WERI-Rb-1 (cell line): ENCODE data around the gene MTG1.

ENCODE experiments used
- DNase-seq: peaks from one replicate; pipeline ENCODE4 v3.0.0-alpha.2; 2020
- H3K27ac ChIP-seq: fragments of 250-450 bp; sonication (Bioruptor Pico); 2 replicates; pipeline ENCODE4 v1.5.1; 2020; ENCODE audit warnings: mild to moderate bottlenecking, moderate library complexity
- H3K27me3 ChIP-seq: fragments of 250-450 bp; sonication (Bioruptor Pico); 2 replicates; pipeline ENCODE4 v1.5.1; 2021; ENCODE audit warnings: mild to moderate bottlenecking, low read depth, moderate library complexity; ENCODE audit not compliant: insufficient read depth, severe bottlenecking
- H3K36me3 ChIP-seq: fragments of 250-450 bp; sonication (Bioruptor Pico); 2 replicates; pipeline ENCODE4 v1.5.1; 2020; ENCODE audit warnings: mild to moderate bottlenecking, moderate library complexity
- H3K4me3 ChIP-seq: 2 replicates; pipeline ENCODE4 v1.5.1; 2011; ENCODE audit warnings: low read depth, mild to moderate bottlenecking, control low read depth, low read length
- H3K9me3 ChIP-seq: fragments of 250-450 bp; sonication (Bioruptor Pico); 2 replicates; pipeline ENCODE4 v1.5.1; 2021; ENCODE audit warnings: mild to moderate bottlenecking, moderate library complexity; ENCODE audit not compliant: severe bottlenecking
- TF ChIP-seq, protein P1 (sequence below): IDR thresholded peaks from 2 replicates; pipeline ENCODE4 v1.5.1; 2011; ENCODE audit warnings: low read depth, mild to moderate bottlenecking, control low read depth, inconsistent platforms, low read length

Gene MTG1

DNA sequence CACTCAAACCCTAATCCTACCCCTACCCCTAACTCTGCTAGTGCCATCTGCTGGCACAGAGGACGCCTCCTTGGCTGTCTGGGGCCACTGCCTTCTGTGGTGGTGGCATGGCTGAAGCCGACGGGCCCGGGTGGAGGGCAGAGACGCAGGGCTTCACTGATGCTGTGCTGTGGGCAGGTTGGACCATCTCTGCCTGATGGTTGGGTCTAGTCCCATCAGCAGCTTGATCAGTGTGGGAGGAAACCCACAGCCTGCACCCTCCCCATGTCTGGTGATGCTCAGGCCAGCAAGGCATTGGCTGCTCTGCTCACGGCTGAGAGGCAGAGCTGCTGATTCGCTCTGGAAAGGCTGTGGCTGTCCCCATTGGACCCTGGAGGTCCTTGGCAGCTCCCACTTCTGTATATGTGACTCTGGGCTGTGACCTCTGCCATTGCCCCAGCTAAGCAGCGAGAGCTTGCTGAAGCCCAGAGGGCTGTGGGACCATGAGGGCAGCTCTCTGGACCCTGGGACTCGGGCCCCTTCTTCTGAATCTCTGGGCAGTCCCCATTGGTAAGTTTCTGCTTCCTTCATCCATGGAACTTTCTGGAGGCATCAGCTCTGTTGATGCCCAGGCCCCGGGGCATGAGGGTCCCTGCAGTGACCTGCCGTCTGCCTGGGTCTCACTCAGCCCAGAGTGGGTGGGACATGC is 59.7 kb downstream of the MTG1 start, which contains the start of gene SCART1:
SCART1 (plus strand) TSS at position 430 of the 688 bp plus-strand sequence; CDS start at position 483, 53 bp downstream.
- DNase-seq: no peak
- no peak within 1 kb of the TSS for H3K4me3 ChIP-seq
- TF ChIP-seq, protein P1, sequence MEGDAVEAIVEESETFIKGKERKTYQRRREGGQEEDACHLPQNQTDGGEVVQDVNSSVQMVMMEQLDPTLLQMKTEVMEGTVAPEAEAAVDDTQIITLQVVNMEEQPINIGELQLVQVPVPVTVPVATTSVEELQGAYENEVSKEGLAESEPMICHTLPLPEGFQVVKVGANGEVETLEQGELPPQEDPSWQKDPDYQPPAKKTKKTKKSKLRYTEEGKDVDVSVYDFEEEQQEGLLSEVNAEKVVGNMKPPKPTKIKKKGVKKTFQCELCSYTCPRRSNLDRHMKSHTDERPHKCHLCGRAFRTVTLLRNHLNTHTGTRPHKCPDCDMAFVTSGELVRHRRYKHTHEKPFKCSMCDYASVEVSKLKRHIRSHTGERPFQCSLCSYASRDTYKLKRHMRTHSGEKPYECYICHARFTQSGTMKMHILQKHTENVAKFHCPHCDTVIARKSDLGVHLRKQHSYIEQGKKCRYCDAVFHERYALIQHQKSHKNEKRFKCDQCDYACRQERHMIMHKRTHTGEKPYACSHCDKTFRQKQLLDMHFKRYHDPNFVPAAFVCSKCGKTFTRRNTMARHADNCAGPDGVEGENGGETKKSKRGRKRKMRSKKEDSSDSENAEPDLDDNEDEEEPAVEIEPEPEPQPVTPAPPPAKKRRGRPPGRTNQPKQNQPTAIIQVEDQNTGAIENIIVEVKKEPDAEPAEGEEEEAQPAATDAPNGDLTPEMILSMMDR: no peak
- H3K27ac ChIP-seq: no peak within 1 kb of the TSS
- H3K36me3 ChIP-seq: no peaks in the 10 kb centered on the region
- peaks cover 1% of the 10 kb centered on the region for H3K9me3 ChIP-seq
- H3K27me3 ChIP-seq: no peaks in the 10 kb centered on the region

DNA sequence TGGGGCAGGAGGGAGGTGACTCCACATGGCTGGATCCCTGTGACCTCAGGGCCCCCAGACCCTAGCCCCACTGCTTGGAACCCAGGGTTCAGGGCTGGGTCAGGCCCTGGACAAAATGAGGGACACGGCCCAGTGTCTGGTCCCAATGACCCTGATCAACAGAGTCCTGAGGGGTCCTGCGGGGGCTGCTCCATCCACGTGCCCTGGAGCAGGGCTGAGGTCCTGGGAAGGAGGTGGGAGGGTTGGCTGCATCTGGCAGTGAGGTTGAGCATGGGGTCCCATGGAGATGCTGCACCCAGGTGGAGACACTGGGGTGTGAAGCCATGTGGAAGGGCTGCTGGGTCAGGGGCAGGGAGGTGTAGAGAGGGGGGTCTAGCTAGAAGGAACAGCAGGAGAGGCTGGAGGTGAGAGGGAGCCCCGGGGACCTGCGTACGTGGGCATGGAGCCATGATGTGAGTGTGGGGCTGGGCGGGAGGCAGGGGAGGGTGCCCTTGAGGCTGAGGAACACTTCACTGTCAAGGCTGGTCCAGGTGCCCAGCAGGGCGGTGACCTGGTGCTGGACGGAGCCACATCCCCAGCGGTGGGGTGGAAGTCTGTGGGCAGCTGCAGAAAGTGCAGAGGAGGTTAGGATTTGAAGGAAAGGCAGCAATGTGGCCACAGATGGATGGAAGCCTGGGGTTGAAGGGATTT is 60.4 kb downstream of the MTG1 start:
- no peak overlapping the region for H3K4me3 ChIP-seq
- DNase-seq: no peak
- no peak overlapping the region for H3K27ac ChIP-seq
- H3K36me3 ChIP-seq: no peaks in the 10 kb centered on the region
- no peaks in the 10 kb centered on the region for H3K9me3 ChIP-seq
- TF ChIP-seq, protein P1: no peak
- no peaks in the 10 kb centered on the region for H3K27me3 ChIP-seq

DNA sequence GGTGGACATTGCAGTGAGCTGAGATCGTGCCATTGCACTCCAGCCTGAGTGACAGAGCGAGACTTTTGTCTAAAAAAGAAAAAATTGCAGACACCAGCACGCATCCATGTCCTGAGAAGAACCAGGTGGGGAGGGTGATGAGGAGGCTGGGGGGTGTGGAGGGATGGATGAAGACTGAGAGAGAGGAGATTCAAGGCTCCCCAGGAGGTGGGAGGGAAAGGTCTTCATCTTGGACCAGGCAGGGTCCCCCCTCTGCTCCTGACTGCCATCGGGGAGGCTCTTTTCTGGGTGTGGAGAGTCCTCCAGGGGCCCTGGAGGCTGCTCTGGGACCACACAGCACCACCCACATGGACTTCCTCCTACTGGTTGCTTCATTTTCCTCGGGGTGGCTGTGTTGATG is 61.2 kb downstream of the MTG1 start:
- Histone ChIP-seq H3K9me3 (no peaks in the 10 kb centered on the region), H3K4me3 (no peak overlapping the region), H3K36me3 (no peaks in the 10 kb centered on the region), H3K27ac (no peak overlapping the region), H3K27me3 (no peaks in the 10 kb centered on the region)
- TF ChIP-seq, protein P1: no peak
- no peak for DNase-seq

DNA sequence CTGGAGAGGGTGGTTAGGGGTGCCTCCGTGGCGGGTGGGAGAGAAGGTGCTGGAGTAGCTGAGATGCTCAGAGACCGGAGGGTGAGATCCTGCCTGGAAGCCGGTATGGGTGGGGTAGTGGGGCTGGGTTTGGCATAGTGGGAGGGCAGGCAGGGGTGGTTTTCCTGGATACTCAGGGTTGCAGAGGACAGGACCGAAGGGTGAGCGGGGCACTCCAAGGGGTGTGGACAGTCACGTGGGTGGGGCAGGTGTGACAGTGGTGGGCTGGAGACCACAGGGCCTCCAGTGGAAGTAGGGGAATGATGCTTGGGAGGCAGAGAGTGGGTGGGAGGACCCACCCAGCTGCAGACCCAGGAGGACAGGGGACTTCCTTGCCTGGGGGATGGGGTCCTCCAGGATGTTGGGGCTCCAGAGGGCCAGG is 61.7 kb downstream of the MTG1 start:
- Histone ChIP-seq H3K27ac (no peak overlapping the region), H3K36me3 (no peaks in the 10 kb centered on the region), H3K27me3 (no peaks in the 10 kb centered on the region), H3K9me3 (no peaks in the 10 kb centered on the region), H3K4me3 (no peak overlapping the region)
- TF ChIP-seq, protein P1: no peak
- no peak for DNase-seq

DNA sequence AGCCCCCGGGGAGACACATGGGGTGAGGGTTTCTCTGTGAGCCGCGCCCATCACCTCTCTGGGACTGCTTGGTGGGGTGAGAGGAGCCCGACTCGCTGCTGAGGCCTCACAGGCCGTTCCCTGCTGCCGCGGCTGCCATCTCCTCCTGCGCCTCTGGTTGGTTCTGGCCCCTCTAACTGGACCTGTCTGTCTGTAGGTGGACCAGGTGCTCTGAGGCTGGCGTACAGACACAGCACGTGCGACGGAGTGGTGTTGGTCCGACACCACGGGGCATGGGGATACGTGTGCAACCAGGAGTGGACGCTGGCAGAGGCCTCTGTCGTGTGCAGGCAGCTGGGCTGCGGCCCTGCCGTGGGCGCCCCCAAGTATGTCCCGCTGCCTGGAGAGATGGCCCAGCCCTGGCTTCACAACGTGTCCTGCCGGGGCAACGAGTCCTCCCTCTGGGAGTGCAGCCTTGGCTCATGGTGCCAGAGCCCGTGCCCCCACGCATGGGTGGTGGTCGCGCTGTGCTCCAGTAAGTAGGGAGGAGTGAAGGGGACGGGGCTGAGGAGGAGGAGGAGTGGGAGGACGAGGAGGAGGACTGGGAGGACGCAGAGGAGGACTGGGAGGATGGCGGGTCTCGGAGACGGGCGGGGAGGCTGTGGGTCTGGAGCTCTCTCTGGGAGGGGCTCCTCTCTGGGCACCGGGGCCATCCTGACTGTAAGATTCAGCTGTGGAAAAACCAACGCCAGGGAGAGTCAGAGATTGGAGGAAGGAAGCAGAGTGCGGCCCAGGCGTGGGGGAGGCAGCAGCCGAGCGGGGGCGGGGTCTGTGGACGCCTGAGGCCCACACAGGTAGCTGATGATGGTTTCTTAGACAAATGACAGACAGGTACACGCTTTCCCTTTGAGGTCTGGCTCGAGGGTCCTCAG is 62.3 kb downstream of the MTG1 start:
- no peak overlapping the region for H3K27ac ChIP-seq
- H3K27me3 ChIP-seq: no peaks in the 10 kb centered on the region
- H3K9me3 ChIP-seq: no peaks in the 10 kb centered on the region
- H3K4me3 ChIP-seq: no peak overlapping the region
- TF ChIP-seq, protein P1: no peak
- no peak for DNase-seq
- no peaks in the 10 kb centered on the region for H3K36me3 ChIP-seq
